Measurements from ENCODE around the gene CAPS2. TPM values are rescaled to one million over a fixed set of nuclear protein-coding genes. Genes with fewer than 3 reads are reported as not detected.

CAPS2 gene
- total RNA-seq (10 to 100 TPM; 14.3 to 27.9 (median 19.3) TPM), polyA plus RNA-seq (1 to 10 TPM; 7.5 to 8.9 TPM)
- long read RNA-seq, donor 1, partial matches to known transcripts: 0 of 11 reads
- long read RNA-seq, donor 1, other reads (novel, unspliced or antisense): 9 of 11 reads
- long read RNA-seq, donor 2: 0 reads
- long read RNA-seq, donor 3, partial matches to known transcripts: 0 of 6 reads
- long read RNA-seq, donor 3, other reads (novel, unspliced or antisense): 5 of 6 reads

- Histone ChIP-seq H3K27ac (no peak within 1 kb of the TSS), H3K4me3 (peak within 1 kb of the TSS; percentile 55), H3K4me1 (ENCODE audit: insufficient read depth) (no peaks in the 10 kb centered on the region), H3K36me3 (no peaks in the 10 kb centered on the region), H3K27me3 (no peaks in the 10 kb centered on the region), H3K9me3 (no peaks in the 10 kb centered on the region)
- intact Hi-C loops (cut with DNase I): loop anchor here in 2 of 4 donors (10.0 kb wide), 1 partner anchor 155 kb away; the partner anchor contains the start of gene GLIPR1 (in 2 of the 2)
- no peak for TF ChIP-seq CTCF (IDR thresholded peaks at IDR 0.05)
- TF ChIP-seq POLR2A (IDR thresholded peaks at IDR 0.05): peak; percentile 34
- no peak for TF ChIP-seq EP300 (IDR thresholded peaks at IDR 0.05)
- DNase-seq: peak; percentile 65 to 86 (median 79)
- WGBS, 3 donors: 3% methylated on average over 35 to 40 of the region's 40 CpGs
Measured at GRCh38 chr12:75329918-75330826, at the start of gene CAPS2. Gene CAPS2 (minus strand): TSS chr12:75330324. CDS start chr12:75326498, 3,826 bp downstream.

GRCh38 chr12:75378354-75378753, 48.2 kb upstream of the CAPS2 start:
- Histone ChIP-seq H3K36me3 (no peaks in the 10 kb centered on the region), H3K27ac (no peak overlapping the region), H3K4me1 (ENCODE audit: insufficient read depth) (no peaks in the 10 kb centered on the region), H3K4me3 (no peak overlapping the region), H3K9me3 (no peaks in the 10 kb centered on the region), H3K27me3 (no peaks in the 10 kb centered on the region)
- intact Hi-C loops (cut with DNase I): no loop called here
- no peak for TF ChIP-seq CTCF (IDR thresholded peaks at IDR 0.05)
- TF ChIP-seq EP300 (IDR thresholded peaks at IDR 0.05): no peak
- TF ChIP-seq POLR2A (IDR thresholded peaks at IDR 0.05): no peak
- 74 to 88% (median 86%) methylated on average over 1 of the region's 1 CpG for WGBS, 3 donors
- DNase-seq: no peak

GRCh38 chr12:75374971-75375370, 44.8 kb upstream of the CAPS2 start:
- DNase-seq: no peak
- 97 to 100% (median 97%) methylated on average over 2 of the region's 2 CpGs for WGBS, 3 donors

More at GRCh38 chr12:75374971-75375370, 44.8 kb upstream of the CAPS2 start:
- no peaks in the 10 kb centered on the region for H3K9me3 ChIP-seq
- no peaks in the 10 kb centered on the region for H3K4me1 ChIP-seq (ENCODE audit: insufficient read depth)
- no peaks in the 10 kb centered on the region for H3K36me3 ChIP-seq
- no peak overlapping the region for H3K4me3 ChIP-seq
- intact Hi-C loops (cut with DNase I): no loop called here
- H3K27me3 ChIP-seq: no peaks in the 10 kb centered on the region
- TF ChIP-seq CTCF (IDR thresholded peaks at IDR 0.05) (no peak), POLR2A (IDR thresholded peaks at IDR 0.05) (no peak), EP300 (IDR thresholded peaks at IDR 0.05) (no peak)
- H3K27ac ChIP-seq: no peak overlapping the region
